Measurements from ENCODE around the gene GFI1. TPM values are rescaled to one million over a fixed set of nuclear protein-coding genes. Genes with fewer than 3 reads are reported as not detected.

GFI1 gene
- total and polyA plus RNA-seq, 2 of the 8 experiments (the other 6 are each of a cell fraction or from before 2014, with no cell fraction given), result 0.08 to 0.17 TPM

GRCh38 chr1:92478393-92478792 lies 8.3 kb downstream of the GFI1 start:
- Histone ChIP-seq H3K14ac (ENCODE audit: insufficient read length) (no peak overlapping the region), H2BK12ac (ENCODE audit: low read depth, low read length) (no peak overlapping the region), H4K91ac (replicated peaks; ENCODE audit: insufficient read length, low read length) (no peak overlapping the region), H2BK120ac (replicated peaks; ENCODE audit: low read depth, low read length) (no peak overlapping the region), H2BK5ac (ENCODE audit: low read depth, low read length) (no peak overlapping the region), H2AFZ (ENCODE audit: low read length) (no peak overlapping the region), H3K79me1 (ENCODE audit: low read depth, low read length) (no peaks in the 10 kb centered on the region), H3K18ac (ENCODE audit: extremely low read depth, low read length) (no peak overlapping the region), H4K20me1 (replicated peaks in 1 of 2; ENCODE audit: control insufficient read depth in 1 of 2, insufficient read depth in 2 of 2, low read length in 2 of 2) (peaks cover 1 to 11% of the 10 kb centered on the region in 2 experiments), H3K4me3 (ENCODE audit: extremely low read depth in 1 of 4, insufficient read depth in 2 of 4, low read depth in 3 of 4, low read length in 4 of 4) (no peak overlapping the region), H4K5ac (ENCODE audit: insufficient read length, low read depth, low read length) (no peak overlapping the region), H3K4me2 (ENCODE audit: insufficient read depth in 1 of 2, low read depth in 2 of 2, low read length in 2 of 2) (no peak overlapping the region), H3K56ac (replicated peaks; ENCODE audit: insufficient read length, low read depth, low read length) (no peak overlapping the region), H2AK5ac (ENCODE audit: low read depth, low read length) (no peak overlapping the region), H2BK20ac (ENCODE audit: low read length) (no peak overlapping the region), H3K23me2 (ENCODE audit: low read depth, low read length) (peaks cover 4% of the 10 kb centered on the region; the same call in 1 of the 2 replicates), H3K79me2 (ENCODE audit: control insufficient read depth in 1 of 2, insufficient read depth in 2 of 2, low read length in 2 of 2) (no peaks in the 10 kb centered on the region), H3K23ac (ENCODE audit: insufficient read length) (no peak overlapping the region), H3K9me3 (ENCODE audit: insufficient read depth in 2 of 2, low read depth in 1 of 2, low read length in 1 of 2) (peaks cover 0 to 7% of the 10 kb centered on the region in 2 experiments; a peak in 1 of 4 replicates), H3K4ac (replicated peaks; ENCODE audit: insufficient read length, low read depth, low read length) (no peak overlapping the region), H3K4me1 (replicated peaks in 1 of 4; ENCODE audit: control insufficient read depth in 3 of 4, insufficient read depth in 4 of 4, low read length in 3 of 4) (peaks cover 0 to 37% (median 22%) of the 10 kb centered on the region in 4 experiments; a peak in 6 of 7 replicates), H2BK15ac (ENCODE audit: low read length) (no peak overlapping the region), H3K9ac (replicated peaks in 1 of 4; ENCODE audit: extremely low read depth in 1 of 4, low read depth in 3 of 4, low read length in 3 of 4) (no peak overlapping the region), H3K36me3 (ENCODE audit: control insufficient read depth in 2 of 4, insufficient read depth in 4 of 4, low read length in 3 of 4) (peaks cover 0 to 6% (median 0%) of the 10 kb centered on the region in 4 experiments; a peak in 1 of 8 replicates), H4K8ac (ENCODE audit: extremely low read depth, insufficient read depth, low read length) (no peak overlapping the region), H3K27ac (ENCODE audit: low read depth, low read length) (no peak overlapping the region), H3K27me3 (replicated peaks in 1 of 4; ENCODE audit: control insufficient read depth in 3 of 4, extremely low read depth in 1 of 4, insufficient read depth in 3 of 4, low read length in 3 of 4) (peaks cover 49 to 75% (median 73%) of the 10 kb centered on the region in 4 experiments)
- FAIRE-seq, result no peak
- ChIA-PET POLR2A (ENCODE audit: partially characterized antibody) (interaction anchor here (0.6 kb wide), 1 partner anchor 9 kb away, joined by 3 read pairs; no protein-coding TSS in a partner anchor), CTCF (ENCODE audit: partially characterized antibody) (interaction anchor here (0.6 to 0.8 kb wide), 3 partner anchors 168 to 465 kb away, joined by 3 read pairs; no protein-coding TSS in a partner anchor)
- WGBS, 2 experiments (ENCODE audit: extremely low coverage in 1 of 2, insufficient coverage in 1 of 2, insufficient read length in 1 of 2, insufficient replicate concordance in 2 of 2, low coverage in 1 of 2, low lambda C conversion rate in 2 of 2, missing lambda C conversion rate in 1 of 2), result 87% methylated on average over 3 of the region's 3 CpGs; no CpG with 5 or more reads in 1 of the 2 experiments
- no peak for DNase-seq (ENCODE audit: low read depth in 1 of 2, low spot score in 2 of 2)
- no peak for TF ChIP-seq RAD21 (IDR thresholded peaks at IDR 0.05 in 1 of 2, conservative IDR thresholded peaks at IDR 0.05 in 1 of 2; ENCODE audit: low read depth in 2 of 2, low read length in 2 of 2)
- no peak for TF ChIP-seq FOSL1 (IDR thresholded peaks at IDR 0.05; ENCODE audit: insufficient read depth, low read depth, low read length)
- TF ChIP-seq MAX (IDR thresholded peaks at IDR 0.05), result no peak
- no peak for TF ChIP-seq TEAD4 (IDR thresholded peaks at IDR 0.05; ENCODE audit: low read depth, low read length)
- no peak for TF ChIP-seq SIN3A (conservative IDR thresholded peaks at IDR 0.05 in 1 of 2, IDR thresholded peaks at IDR 0.05 in 1 of 2; ENCODE audit: low read depth in 1 of 2, low read length in 2 of 2)
- no peak for TF ChIP-seq ATF3 (IDR thresholded peaks at IDR 0.05; ENCODE audit: insufficient read depth, low read depth, low read length)

Measured in H1 (cell line).